Measurements from ENCODE around the gene ACVR1.
"Not testable (repeated sequence)": the region's sequence is repeated elsewhere in the genome, so short reads cannot be mapped to it uniquely, and the experiment has no call there.

ACVR1 gene

GRCh38 chr2:157848213-157848612, 27.9 kb downstream of the ACVR1 start:
- DNase-seq = no peak

GRCh38 chr2:157845081-157845480, 31.0 kb downstream of the ACVR1 start:
- DNase-seq = no peak

- peak; percentile 71 for DNase-seq
These were observed 32.2 kb downstream of the ACVR1 start for GRCh38 chr2:157843935-157844334.

- DNase-seq = no peak
These were observed 33.0 kb downstream of the ACVR1 start for GRCh38 chr2:157843081-157843480.

- DNase-seq = no peak
These were observed 33.8 kb downstream of the ACVR1 start for GRCh38 chr2:157842106-157842879.

- no peak for DNase-seq
These were observed 34.6 kb downstream of the ACVR1 start for GRCh38 chr2:157841485-157841884.

GRCh38 chr2:157840568-157841156, 35.5 kb downstream of the ACVR1 start:
- no peak for DNase-seq

- DNase-seq = peak; percentile 84
These were observed 36.3 kb downstream of the ACVR1 start for GRCh38 chr2:157839822-157840221.

- DNase-seq = peak; percentile 96
These were observed 36.8 kb downstream of the ACVR1 start for GRCh38 chr2:157839162-157839801.

GRCh38 chr2:157838442-157839161, 37.5 kb downstream of the ACVR1 start:
- peak; percentile 90 for DNase-seq

- peak; percentile 69 for DNase-seq
These were observed 38.2 kb downstream of the ACVR1 start for GRCh38 chr2:157837851-157838441.

- no peak for DNase-seq
These were observed 39.6 kb downstream of the ACVR1 start for GRCh38 chr2:157836531-157836930.

- no peak for DNase-seq
These were observed 40.7 kb downstream of the ACVR1 start for GRCh38 chr2:157835425-157835824.

- no peak for DNase-seq
These were observed 41.1 kb downstream of the ACVR1 start for GRCh38 chr2:157835006-157835405.

- no peak for DNase-seq
These were observed 42.4 kb downstream of the ACVR1 start for GRCh38 chr2:157833721-157834120.

- DNase-seq = no peak
These were observed 44.4 kb downstream of the ACVR1 start for GRCh38 chr2:157831573-157832315.

GRCh38 chr2:157830696-157831570, 45.2 kb downstream of the ACVR1 start:
- peak; percentile 35 for DNase-seq

GRCh38 chr2:157830266-157830665, 45.9 kb downstream of the ACVR1 start:
- DNase-seq = no peak

GRCh38 chr2:157827377-157827776, 48.8 kb downstream of the ACVR1 start:
- DNase-seq = no peak

GRCh38 chr2:157826644-157827043, 49.5 kb downstream of the ACVR1 start:
- DNase-seq = not testable (repeated sequence)

- no peak for DNase-seq
These were observed 50.2 kb downstream of the ACVR1 start for GRCh38 chr2:157825885-157826284.

Data from NCI-H2171 treated with DMSO at 0.1 percent for 48 hours (cell line).